PFSK-1 (cell line): ENCODE results near the gene CALHM6.

Experiments used
- FOXP2 ChIP-seq: optimal IDR thresholded peaks from 2 replicates; pipeline ENCODE3; 2011; ENCODE audit warnings: borderline replicate concordance, control low read depth, inconsistent platforms; ENCODE audit not compliant: insufficient read depth; ENCODE audit errors: extremely low read length, extremely low read depth
- POLR2AphosphoS5 ChIP-seq: IDR thresholded peaks from 2 replicates; pipeline ENCODE4 v1.6.1; 2012; ENCODE audit warnings: low read depth, mild to moderate bottlenecking, control low read depth, low read length, moderate library complexity
- SIN3A ChIP-seq: IDR thresholded peaks from 2 replicates; pipeline ENCODE4 v1.6.1; 2012; ENCODE audit warnings: mild to moderate bottlenecking, low read length, moderate library complexity, borderline replicate concordance; ENCODE audit not compliant: insufficient read depth
- TAF1 ChIP-seq: IDR thresholded peaks from 2 replicates; pipeline ENCODE4 v1.6.1; 2012; ENCODE audit warnings: low read length, control low read depth, borderline replicate concordance; ENCODE audit not compliant: insufficient read depth
- TF ChIP-seq, protein P1 (sequence below), 2 experiments: IDR thresholded peaks; 2 replicates each; pipeline versions ENCODE4 v1.6.1 to v1.8.0; 2011 to 2012; ENCODE audit warnings: low read depth in 2 of 2, low read length in 2 of 2, control low read depth in 1 of 2, inconsistent platforms in 1 of 2, mild to moderate bottlenecking in 1 of 2, moderate library complexity in 1 of 2; ENCODE audit not compliant: insufficient read depth in 1 of 2

Gene CALHM6

DNA sequence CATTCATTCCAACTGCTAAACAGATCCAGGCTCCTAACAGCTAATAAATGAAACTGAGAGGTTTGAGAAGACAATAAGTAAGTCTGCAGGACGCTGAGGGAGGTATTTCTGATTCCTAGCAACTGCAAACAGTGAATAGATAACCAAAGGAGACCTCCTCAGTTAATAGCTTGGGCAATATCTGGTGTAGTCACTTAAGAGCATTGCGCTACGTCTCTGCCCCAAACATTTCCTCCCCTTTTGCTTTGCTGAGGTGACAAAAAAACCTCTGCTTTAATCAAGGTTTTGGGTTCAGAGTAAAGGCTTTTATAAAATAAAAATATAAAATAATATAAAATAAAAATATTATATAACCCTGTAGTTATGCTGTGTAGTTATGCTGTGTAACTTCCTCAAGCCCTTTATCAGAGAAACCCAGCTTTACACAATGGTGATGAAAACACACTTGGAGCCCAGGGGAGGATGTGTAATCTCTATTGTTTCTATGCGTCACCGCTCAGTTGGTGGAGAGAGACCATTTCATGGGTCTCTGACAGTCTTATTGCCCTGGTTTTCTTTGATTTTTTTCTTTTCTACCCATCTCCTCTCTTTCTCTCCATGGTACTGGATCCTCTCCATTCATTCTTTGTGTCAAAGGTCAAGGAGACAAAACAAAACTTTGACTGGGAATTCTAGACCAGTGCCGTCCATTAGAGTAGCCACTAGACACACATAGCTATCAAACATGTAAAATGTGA lies 31.3 kb downstream of the CALHM6 start:
- TF ChIP-seq FOXP2 (no peak), POLR2AphosphoS5 (no peak), SIN3A (no peak), TAF1 (no peak)

DNA sequence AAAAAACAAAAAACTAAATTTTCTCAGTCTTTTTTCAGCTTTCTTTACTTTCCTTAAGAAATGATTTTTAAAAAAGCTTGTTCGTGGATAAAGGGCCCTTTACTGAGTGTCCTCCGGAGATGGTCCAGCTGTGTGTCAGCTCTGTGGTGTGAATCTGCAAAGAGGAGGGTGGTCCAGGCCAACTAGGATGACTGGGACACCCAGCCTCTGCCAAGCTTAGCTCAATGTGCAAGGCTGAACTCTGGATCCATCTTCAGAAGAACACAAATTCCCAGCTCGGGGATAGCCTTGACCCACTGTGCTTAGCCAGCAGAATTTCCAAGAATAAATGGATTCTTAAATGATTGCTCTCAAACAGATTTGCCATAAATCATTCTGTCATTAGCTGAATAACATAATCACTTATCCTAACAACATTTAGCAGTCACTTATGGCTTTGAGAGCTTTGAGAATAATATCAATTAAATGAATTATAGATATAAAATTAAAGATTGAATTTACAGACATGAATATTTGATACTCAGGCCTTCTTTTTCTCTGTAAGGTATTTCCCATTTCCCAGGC lies 36.0 kb downstream of the CALHM6 start:
- no peak for TF ChIP-seq TAF1
- no peak for TF ChIP-seq POLR2AphosphoS5
- no peak for TF ChIP-seq SIN3A
- TF ChIP-seq, protein P1, sequence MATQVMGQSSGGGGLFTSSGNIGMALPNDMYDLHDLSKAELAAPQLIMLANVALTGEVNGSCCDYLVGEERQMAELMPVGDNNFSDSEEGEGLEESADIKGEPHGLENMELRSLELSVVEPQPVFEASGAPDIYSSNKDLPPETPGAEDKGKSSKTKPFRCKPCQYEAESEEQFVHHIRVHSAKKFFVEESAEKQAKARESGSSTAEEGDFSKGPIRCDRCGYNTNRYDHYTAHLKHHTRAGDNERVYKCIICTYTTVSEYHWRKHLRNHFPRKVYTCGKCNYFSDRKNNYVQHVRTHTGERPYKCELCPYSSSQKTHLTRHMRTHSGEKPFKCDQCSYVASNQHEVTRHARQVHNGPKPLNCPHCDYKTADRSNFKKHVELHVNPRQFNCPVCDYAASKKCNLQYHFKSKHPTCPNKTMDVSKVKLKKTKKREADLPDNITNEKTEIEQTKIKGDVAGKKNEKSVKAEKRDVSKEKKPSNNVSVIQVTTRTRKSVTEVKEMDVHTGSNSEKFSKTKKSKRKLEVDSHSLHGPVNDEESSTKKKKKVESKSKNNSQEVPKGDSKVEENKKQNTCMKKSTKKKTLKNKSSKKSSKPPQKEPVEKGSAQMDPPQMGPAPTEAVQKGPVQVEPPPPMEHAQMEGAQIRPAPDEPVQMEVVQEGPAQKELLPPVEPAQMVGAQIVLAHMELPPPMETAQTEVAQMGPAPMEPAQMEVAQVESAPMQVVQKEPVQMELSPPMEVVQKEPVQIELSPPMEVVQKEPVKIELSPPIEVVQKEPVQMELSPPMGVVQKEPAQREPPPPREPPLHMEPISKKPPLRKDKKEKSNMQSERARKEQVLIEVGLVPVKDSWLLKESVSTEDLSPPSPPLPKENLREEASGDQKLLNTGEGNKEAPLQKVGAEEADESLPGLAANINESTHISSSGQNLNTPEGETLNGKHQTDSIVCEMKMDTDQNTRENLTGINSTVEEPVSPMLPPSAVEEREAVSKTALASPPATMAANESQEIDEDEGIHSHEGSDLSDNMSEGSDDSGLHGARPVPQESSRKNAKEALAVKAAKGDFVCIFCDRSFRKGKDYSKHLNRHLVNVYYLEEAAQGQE (IDR thresholded peaks at IDR 0.05; ENCODE audit: insufficient read depth in 1 of 2, low read depth in 2 of 2, low read length in 2 of 2), result no peak
- no peak for TF ChIP-seq FOXP2

DNA sequence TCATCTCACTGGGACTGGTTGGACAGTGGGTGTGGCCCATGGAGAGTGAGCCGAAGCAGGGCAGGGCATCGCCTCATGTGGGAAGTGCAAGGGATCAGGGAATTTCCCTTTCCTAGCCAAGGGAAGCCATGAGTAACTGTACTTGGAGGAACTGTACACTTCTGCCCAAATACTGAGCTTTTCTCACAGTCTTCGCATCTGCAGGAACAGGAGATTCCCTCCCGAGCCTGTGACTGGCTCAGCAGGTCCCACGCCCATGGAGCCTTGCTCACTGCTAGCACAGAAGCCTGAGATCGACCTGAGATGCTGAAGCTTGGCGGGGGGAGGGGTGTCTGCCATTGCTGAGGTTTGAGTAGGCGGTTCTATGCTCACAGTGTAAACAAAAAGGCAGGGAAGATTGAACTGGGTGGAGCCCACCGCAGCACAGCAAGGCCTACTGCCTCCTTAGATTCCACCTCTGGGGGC lies 39.8 kb downstream of the CALHM6 start:
- no peak for TF ChIP-seq TAF1
- no peak for TF ChIP-seq POLR2AphosphoS5
- TF ChIP-seq SIN3A, result no peak
- TF ChIP-seq, protein P1 (IDR thresholded peaks at IDR 0.05; ENCODE audit: insufficient read depth in 1 of 2, low read depth in 2 of 2, low read length in 2 of 2), result no peak
- no peak for TF ChIP-seq FOXP2

DNA sequence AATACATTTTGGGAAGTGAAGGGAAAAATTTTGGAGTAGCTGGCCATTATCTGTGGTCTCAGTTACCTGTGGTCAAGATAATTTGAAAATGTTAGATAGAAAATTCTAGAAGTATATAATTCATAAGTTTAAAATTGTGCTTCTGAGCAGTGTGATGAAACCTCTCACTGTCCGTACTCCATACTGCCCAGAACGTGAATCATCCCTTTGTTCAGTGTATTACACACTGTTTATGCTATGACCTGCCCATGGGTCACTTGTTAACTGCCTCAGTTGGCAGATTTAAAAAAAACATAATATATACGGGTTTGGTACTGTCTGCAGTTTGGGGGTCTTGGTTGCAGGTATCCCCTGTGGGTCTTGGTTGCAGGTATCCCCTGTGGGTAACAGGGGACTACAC lies 46.1 kb downstream of the CALHM6 start:
- TF ChIP-seq FOXP2, result no peak
- TF ChIP-seq, protein P1 (IDR thresholded peaks at IDR 0.05; ENCODE audit: insufficient read depth in 1 of 2, low read depth in 2 of 2, low read length in 2 of 2), result no peak
- no peak for TF ChIP-seq SIN3A
- no peak for TF ChIP-seq TAF1
- no peak for TF ChIP-seq POLR2AphosphoS5

DNA sequence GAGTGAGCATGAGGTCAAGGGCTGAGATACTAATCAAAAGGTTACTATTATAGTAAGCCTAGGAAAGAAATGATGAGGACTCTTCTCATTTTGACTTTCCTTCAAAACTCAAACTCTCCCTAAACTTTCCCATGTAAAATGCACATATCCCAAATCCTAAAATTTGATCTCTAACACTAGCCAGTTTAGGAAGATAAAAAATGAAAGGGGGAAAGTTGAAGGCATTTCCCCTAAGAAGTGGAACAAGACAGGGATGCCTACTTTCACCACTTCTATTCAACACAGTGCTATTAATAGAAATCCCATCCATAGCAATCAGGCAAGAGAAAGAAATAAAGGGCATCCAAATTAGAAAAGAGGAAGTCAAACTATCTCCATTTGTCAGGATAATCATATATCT lies 47.4 kb downstream of the CALHM6 start:
- TF ChIP-seq TAF1, result no peak
- TF ChIP-seq SIN3A, result no peak
- no peak for TF ChIP-seq FOXP2
